AML-193 (cell line): Measurements from ENCODE around the gene GAD2.
"Not testable (repeated sequence)": the region's sequence is repeated elsewhere in the genome, so short reads cannot be mapped to it uniquely, and the experiment has no call there.

ENCODE experiments used
- DNase-seq, 2 experiments: peaks; one replicate each; lab custom pipeline; 2025; lab: John Stamatoyannopoulos, UW

The GAD2 gene

GRCh38 chr10:26318672-26319071, 102.1 kb downstream of the GAD2 start:
- DNase-seq, result no peak

GRCh38 chr10:26323219-26323618, 106.6 kb downstream of the GAD2 start:
- no peak for DNase-seq

- no peak for DNase-seq
Measured at GRCh38 chr10:26326851-26327250, 110.3 kb downstream of the GAD2 start.

- DNase-seq, result no peak
Measured at GRCh38 chr10:26327811-26328210, 111.2 kb downstream of the GAD2 start.

- DNase-seq, result no peak
Measured at GRCh38 chr10:26331371-26331770, 114.8 kb downstream of the GAD2 start.

- DNase-seq, result no peak
Measured at GRCh38 chr10:26334232-26334931, 117.8 kb downstream of the GAD2 start.

GRCh38 chr10:26334932-26335573, 118.5 kb downstream of the GAD2 start:
- DNase-seq, result peak; percentile 66 to 73

GRCh38 chr10:26335574-26336093, 119.1 kb downstream of the GAD2 start:
- DNase-seq, result no peak

GRCh38 chr10:26336979-26337378, 120.4 kb downstream of the GAD2 start:
- DNase-seq, result peak in 1 of 2 experiments; percentile 5

GRCh38 chr10:26341701-26342100, 125.1 kb downstream of the GAD2 start:
- no peak for DNase-seq

- not testable (repeated sequence) for DNase-seq
Measured at GRCh38 chr10:26348821-26349417, 132.3 kb downstream of the GAD2 start.
